ENCODE measurements around the gene SLC1A3. TPM values are rescaled to one million over a fixed set of nuclear protein-coding genes. Genes with fewer than 3 reads are reported as not detected.

SLC1A3 gene
- total and polyA plus RNA-seq, 2 of the 4 experiments (the other 2 are of a cell fraction), result 0.27 to 1.3 TPM

DNA sequence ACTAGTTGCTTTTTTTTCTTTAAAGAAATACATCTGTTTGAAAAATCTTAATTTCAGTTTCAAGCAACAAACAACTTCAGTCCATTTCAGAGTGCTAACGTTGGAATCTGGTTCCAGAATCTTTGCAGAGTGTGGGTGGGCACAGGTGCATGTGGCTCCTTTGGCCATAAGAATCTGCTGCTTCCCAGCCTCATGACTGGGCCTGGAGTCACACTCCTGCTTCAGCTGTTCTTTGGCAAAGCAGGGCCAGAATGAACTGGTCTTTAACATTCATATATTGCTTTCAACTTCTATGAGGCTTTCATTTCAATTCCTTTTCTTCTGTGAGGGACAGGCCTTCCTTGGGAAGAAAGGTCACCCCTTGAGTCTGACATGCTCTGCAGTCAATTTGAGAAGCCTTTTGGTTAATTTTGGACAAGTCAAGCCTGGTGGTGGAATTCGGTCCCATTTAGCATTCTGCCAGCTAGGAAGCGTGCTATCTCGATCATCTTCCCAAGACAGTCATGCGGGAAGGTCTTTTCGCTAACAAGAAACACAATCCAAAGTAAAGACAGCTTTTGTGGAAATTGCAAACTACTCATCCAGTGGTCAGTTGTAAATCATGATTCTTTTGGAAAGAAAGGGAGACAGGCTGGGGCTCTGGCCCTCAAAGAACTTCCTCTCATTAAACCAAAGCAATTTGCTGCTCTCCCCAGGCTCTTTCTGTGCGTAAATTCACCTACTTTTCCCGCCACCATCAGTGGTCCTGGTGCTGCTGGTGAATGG, 55.2 kb downstream of the SLC1A3 start:
- ChIA-PET POLR2A (ENCODE audit: unreplicated experiment) (no interaction called here), CTCF (no interaction called here)
- Histone ChIP-seq H2BK15ac (ENCODE audit: low read depth, low read length) (no peak overlapping the region), H3K9me3 (ENCODE audit: control insufficient read depth, insufficient read depth, low read length) (no peaks in the 10 kb centered on the region), H3K36me3 (ENCODE audit: control insufficient read depth, insufficient read depth, low read length) (no peaks in the 10 kb centered on the region), H3K4me2 (ENCODE audit: low read depth, low read length) (no peak overlapping the region), H3K9me1 (ENCODE audit: insufficient read depth, low read length) (peaks cover 5% of the 10 kb centered on the region; the same call in 1 of the 2 replicates), H3K4me3 (ENCODE audit: insufficient read depth, low read depth, low read length) (no peak overlapping the region), H3K4me1 (ENCODE audit: control insufficient read depth, insufficient read depth, low read length) (peaks cover 5% of the 10 kb centered on the region), H2BK20ac (ENCODE audit: low read depth, low read length) (no peak overlapping the region), H2AK9ac (replicated peaks; ENCODE audit: low read depth, low read length, poor library complexity) (no peak overlapping the region), H3K4ac (ENCODE audit: low read depth, low read length) (no peak overlapping the region), H4K5ac (ENCODE audit: low read depth, low read length) (no peak overlapping the region), H3K27me3 (ENCODE audit: control insufficient read depth, insufficient read depth, low read length) (no peaks in the 10 kb centered on the region), H2AFZ (replicated peaks; ENCODE audit: low read length, poor library complexity) (no peak overlapping the region), H3K27ac (ENCODE audit: insufficient read depth, low read length) (no peak overlapping the region), H2BK120ac (ENCODE audit: low read depth, low read length) (no peak overlapping the region), H4K8ac (ENCODE audit: low read depth in 2 of 2, low read length in 2 of 2) (no peak overlapping the region), H3K9ac (ENCODE audit: low read depth, low read length) (no peak overlapping the region), H3K18ac (ENCODE audit: low read depth, low read length) (no peak overlapping the region), H3K79me1 (ENCODE audit: low read depth in 1 of 2, low read length in 2 of 2) (no peaks in the 10 kb centered on the region), H3K56ac (ENCODE audit: extremely low read depth, insufficient read depth, low read length) (no peak overlapping the region), H4K91ac (ENCODE audit: insufficient read depth, low read depth, low read length) (no peak overlapping the region), H3K23ac (ENCODE audit: low read depth, low read length) (no peak overlapping the region), H3K14ac (replicated peaks; ENCODE audit: low read depth, low read length) (no peak overlapping the region), H2AK5ac (ENCODE audit: low read depth, low read length) (no peak overlapping the region), H2BK5ac (ENCODE audit: low read depth, low read length, poor library complexity, severe bottlenecking) (no peak overlapping the region), H4K20me1 (ENCODE audit: insufficient read depth, low read length) (no peaks in the 10 kb centered on the region)
- intact Hi-C loops (cut with micrococcal nuclease) (no loop called here), dilution Hi-C loops (cut with HindIII; ENCODE audit: low sequenced_read_pairs, unreplicated experiment) (no loop called here), in situ Hi-C loops (cut with MboI; ENCODE audit: low sequenced_read_pairs) (no loop called here)
- WGBS, 2 experiments (ENCODE audit: extremely low coverage in 2 of 2, insufficient read length in 1 of 2), result no CpG with 5 or more reads among the region's 8 CpGs
- DNase-seq, result no peak
- BruUV-seq (replicated peaks), result no TSS peak
- TF ChIP-seq RFX5 (IDR thresholded peaks at IDR 0.05; ENCODE audit: low read depth, low read length) (no peak), CHD1 (IDR thresholded peaks at IDR 0.05; ENCODE audit: low read depth, low read length) (no peak), BHLHE40 (IDR thresholded peaks at IDR 0.05; ENCODE audit: low read depth, low read length) (no peak), MAFK (IDR thresholded peaks at IDR 0.05; ENCODE audit: low read depth, low read length) (no peak), RAD21 (IDR thresholded peaks at IDR 0.05; ENCODE audit: low read length) (no peak), POLR2A (IDR thresholded peaks at IDR 0.05; ENCODE audit: low read depth, low read length) (no peak), NFE2L2 (IDR thresholded peaks at IDR 0.05; ENCODE audit: low read depth, low read length) (no peak), RCOR1 (IDR thresholded peaks at IDR 0.05; ENCODE audit: insufficient replicate concordance, low read length) (no peak), MAZ (IDR thresholded peaks at IDR 0.05; ENCODE audit: borderline replicate concordance, low read depth, low read length) (no peak), CEBPB (IDR thresholded peaks at IDR 0.05; ENCODE audit: low read depth, low read length) (no peak), MXI1 (IDR thresholded peaks at IDR 0.05; ENCODE audit: borderline replicate concordance, low read depth, low read length) (no peak), SMC3 (IDR thresholded peaks at IDR 0.05; ENCODE audit: low read depth, low read length) (no peak), FOS (IDR thresholded peaks at IDR 0.05; ENCODE audit: low read depth, low read length) (no peak)
- TF ChIP-seq, protein P1, sequence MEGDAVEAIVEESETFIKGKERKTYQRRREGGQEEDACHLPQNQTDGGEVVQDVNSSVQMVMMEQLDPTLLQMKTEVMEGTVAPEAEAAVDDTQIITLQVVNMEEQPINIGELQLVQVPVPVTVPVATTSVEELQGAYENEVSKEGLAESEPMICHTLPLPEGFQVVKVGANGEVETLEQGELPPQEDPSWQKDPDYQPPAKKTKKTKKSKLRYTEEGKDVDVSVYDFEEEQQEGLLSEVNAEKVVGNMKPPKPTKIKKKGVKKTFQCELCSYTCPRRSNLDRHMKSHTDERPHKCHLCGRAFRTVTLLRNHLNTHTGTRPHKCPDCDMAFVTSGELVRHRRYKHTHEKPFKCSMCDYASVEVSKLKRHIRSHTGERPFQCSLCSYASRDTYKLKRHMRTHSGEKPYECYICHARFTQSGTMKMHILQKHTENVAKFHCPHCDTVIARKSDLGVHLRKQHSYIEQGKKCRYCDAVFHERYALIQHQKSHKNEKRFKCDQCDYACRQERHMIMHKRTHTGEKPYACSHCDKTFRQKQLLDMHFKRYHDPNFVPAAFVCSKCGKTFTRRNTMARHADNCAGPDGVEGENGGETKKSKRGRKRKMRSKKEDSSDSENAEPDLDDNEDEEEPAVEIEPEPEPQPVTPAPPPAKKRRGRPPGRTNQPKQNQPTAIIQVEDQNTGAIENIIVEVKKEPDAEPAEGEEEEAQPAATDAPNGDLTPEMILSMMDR (conservative IDR thresholded peaks at IDR 0.05; ENCODE audit: low read depth, low read length), result no peak
- TF ChIP-seq, protein P2, sequence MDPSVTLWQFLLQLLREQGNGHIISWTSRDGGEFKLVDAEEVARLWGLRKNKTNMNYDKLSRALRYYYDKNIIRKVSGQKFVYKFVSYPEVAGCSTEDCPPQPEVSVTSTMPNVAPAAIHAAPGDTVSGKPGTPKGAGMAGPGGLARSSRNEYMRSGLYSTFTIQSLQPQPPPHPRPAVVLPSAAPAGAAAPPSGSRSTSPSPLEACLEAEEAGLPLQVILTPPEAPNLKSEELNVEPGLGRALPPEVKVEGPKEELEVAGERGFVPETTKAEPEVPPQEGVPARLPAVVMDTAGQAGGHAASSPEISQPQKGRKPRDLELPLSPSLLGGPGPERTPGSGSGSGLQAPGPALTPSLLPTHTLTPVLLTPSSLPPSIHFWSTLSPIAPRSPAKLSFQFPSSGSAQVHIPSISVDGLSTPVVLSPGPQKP (IDR thresholded peaks at IDR 0.05; ENCODE audit: borderline replicate concordance, low read depth, low read length), result no peak
- TF ChIP-seq, protein P3, sequence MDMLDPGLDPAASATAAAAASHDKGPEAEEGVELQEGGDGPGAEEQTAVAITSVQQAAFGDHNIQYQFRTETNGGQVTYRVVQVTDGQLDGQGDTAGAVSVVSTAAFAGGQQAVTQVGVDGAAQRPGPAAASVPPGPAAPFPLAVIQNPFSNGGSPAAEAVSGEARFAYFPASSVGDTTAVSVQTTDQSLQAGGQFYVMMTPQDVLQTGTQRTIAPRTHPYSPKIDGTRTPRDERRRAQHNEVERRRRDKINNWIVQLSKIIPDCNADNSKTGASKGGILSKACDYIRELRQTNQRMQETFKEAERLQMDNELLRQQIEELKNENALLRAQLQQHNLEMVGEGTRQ (IDR thresholded peaks at IDR 0.05; ENCODE audit: low read depth, low read length), result no peak
- no peak for ATAC-seq (ENCODE audit: low read depth)
